HuH-7 (cell line): Measurements from ENCODE around the gene TTYH2.

Source experiments
- DNase-seq: peaks from one replicate; pipeline ENCODE4 v3.0.0; 2011; ENCODE audit warnings: low spot score

TTYH2 gene

DNA sequence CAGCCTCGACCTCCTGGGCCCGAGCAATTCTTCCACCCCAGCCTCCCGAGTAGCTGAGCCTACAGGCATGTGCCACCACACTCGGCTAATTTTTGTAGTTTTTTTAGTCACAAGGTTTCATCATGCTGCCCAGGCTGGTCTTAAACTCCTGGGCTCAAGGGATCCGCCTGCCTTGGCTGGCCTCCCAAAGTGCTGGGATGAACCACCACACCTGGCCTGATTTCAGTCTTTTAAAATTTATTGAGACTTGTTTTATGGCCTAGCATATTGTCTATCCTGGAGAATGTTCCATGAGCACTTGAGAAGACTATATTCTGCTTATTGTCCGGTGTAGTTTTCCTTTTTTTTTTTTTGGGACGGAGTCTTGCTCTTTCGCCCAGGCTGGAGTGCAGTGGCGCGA is 79.1 kb downstream of the TTYH2 start:
- DNase-seq: no peak

DNA sequence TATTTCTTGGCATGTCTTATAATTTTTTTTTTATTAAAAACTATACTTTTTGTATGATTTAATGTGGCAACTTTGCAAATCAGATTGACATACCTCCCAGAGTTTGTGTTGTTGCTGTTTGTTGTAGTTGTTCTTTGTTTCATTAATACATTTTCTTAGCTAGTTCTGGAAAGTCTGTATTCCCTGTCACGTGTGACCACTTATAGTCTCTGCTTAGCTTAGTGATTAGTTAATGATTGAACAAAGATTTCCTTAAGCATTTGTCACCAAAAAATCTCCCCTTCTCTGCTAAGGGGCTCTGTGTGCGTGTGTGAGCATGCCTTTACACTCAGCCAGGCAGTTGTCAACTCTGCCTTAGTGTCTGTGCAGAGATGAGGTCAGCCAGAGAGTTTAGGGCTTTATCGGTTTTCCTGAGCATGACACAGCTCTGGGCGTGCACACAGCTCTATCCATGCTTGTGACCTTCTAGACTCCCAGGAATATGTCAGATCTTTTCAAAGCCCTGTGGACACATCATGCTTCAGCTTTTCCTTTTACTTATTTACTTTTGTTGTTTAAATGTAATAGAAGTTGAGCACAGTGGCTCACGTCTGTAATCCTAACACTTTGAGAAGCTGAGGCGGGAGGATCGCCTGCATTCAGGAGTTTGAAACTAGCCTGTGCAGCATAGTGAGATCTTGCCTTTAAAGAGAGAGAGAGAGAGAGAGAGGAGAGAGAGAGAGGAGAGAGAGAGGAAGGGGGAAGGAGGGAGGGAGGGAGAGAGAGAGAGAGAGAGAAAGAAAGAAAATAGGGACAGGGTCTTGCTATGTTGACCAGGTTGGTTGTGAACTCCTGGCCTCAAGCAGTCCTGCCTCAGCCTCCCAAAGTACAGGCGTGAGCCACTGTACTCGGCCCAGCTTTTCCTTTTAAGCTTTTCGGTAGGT is 82.5 kb downstream of the TTYH2 start:
- DNase-seq: no peak

DNA sequence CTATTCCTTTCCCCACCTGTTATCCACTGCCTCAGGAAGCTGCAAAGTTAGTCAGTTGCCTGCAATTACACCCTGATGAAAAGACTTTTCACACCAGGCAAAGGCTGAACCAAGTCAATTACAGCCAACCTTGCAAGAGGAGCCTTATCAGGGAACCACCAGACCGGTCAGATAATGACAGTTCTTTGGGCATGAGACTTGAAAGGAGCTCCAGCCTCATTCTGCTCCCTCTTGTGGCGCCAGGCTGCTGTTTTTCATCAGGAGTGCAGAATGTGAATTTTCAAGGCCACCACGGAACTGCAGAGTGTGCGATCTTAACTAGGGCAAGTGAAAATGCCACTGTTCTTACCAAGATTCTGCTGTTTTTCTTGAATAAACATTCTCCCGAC is 83.2 kb downstream of the TTYH2 start:
- peak; percentile 46 for DNase-seq

DNA sequence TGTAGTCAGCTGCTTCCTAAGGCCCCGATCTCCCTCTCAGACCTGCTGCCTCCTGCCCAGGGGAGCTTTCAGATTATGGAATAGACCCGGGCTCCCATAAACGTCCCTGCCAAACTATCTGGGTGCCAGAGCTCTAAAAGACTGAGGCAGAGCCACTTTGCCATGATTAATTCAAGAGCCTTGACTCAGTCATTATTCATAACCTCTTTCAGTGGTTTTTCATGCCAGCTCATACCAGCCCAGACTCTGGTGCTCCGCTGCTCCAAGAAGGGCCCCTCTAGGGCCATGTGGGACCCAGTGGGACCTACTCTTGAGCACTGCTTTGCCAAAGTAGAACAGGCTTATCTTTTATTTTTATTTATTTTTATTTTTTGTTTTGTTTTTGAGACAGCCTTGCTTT is 84.6 kb downstream of the TTYH2 start:
- no peak for DNase-seq

DNA sequence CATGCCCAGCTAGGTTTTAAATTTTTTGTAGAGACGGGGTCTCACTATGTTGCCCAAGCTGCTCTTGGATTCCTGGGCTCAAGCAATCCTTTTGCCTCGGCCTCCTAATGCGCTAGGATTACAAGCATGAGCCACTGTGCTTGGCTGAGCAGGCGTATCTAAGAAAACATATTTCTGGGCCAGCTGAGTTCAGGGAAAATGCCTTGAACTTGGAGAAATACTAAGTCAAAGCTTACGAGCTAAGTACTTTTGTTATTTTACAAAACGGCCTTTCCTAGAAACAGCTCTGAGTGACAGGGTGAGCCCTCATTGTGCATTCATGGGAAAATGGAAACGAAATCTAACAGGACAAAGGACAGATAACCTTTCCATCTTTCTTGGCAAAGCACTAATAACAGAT is 85.4 kb downstream of the TTYH2 start:
- DNase-seq: no peak

DNA sequence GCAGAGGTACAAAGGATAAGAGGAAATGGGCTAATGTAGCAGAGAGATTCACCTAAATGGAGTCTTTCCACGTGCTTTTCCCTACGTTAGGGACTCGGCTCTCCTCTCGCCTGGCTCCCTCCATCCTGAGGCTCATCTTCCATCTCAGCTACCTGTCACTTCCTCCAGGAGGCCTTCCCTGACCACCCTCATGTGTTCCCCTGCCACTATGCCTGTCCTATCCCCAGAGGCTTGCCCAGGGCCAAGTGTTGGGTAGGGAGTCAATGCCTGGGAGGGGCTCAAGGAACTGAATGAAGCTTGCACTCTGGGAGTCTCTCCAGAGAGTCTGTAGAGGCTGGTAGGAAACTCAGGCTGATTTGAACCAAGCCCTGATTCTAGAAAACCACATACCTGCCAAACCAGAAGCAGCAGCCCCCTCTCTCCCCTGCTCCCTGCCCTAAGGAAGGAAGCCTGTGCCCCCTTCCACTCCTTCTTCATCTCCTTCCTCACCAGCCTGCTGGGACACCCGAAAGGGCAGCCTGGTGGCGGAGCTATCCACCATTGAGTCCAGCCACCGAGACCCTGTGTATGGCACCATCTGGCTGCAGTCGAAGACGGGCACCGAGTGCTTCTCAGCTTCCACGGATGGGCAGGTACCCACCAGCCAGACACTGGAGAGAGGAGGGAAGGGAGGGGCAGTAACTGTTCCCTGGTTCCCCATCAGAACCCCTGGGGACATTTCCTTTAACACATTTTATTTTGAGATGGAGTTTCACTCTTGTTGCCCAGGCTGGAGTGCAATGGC is 86.0 kb downstream of the TTYH2 start:
- no peak for DNase-seq

DNA sequence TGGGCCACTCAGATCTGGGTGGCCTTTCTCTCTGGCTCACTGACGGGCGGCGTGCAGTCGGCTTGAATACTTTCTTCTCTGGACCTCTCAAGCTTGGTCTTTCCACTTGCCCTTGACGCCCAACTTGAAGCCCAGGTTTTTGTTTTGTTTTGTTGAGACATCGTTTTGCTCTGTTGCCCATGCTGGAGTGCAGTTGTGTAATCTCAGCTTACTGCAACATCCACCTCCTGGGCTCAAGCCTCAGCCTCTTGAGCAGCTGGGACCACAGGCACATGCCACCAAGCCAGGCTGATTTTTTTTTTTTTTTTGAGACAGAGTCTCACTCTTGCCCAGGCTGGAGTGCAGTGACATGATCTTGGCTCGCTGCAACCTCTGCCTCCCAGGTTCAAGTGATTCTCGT is 89.9 kb downstream of the TTYH2 start:
- DNase-seq: no peak

DNA sequence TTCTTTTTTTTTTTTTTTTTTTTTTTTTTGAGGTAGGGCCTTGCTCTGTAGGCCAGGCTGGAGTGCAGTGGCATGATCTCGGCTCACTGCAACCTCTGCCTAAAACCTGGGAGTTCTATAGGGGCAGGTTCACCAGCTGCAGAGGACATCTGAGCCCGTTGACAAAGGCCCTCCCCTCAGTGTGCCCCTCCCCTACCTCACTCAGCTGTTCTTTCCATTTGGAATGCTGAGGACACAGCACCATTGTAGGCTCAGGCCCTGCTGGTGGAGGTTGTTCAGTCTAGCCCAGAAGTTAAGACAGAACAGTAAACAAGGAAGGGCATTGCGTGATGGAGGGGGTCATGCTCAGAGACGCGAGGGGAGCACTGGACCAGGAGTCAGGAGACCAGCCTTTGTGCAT is 90.8 kb downstream of the TTYH2 start:
- no peak for DNase-seq

DNA sequence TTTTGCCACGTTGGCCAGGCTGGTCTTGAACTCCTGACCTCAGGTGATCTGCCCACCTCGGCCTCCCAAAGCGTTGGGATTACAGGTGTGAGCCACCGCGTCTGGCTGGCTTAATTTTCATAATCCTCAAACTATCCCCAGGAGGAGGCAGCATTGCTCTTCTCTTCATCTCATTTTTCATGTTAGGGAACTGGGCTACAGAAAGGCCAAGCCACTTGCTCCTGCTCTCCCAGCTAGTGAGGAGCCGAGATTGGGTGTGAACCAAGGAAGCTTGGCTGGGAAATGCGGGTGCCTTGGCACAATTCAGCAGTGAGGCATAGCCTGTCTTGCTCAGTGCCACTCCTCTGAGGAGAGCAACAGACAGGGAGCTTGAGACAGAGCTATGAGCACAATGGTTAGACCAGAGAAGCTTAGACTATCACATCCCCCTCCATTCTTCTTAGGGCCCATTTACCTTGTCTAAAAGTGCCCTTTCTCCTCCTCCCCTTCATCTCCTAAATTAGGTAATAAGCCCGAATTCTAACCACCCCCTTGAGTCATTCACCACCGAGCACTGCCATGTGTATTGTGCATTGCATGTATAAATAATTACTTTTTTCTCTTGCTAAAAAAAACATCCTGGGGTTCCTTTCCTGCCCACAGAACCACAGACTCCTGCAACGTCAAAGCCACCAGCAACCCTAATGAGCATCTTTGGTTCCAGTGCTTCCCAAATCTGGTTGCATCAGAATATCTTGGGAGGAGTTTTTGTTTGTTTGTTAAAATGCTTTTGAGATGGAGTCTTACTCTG is 92.7 kb downstream of the TTYH2 start:
- no peak for DNase-seq

DNA sequence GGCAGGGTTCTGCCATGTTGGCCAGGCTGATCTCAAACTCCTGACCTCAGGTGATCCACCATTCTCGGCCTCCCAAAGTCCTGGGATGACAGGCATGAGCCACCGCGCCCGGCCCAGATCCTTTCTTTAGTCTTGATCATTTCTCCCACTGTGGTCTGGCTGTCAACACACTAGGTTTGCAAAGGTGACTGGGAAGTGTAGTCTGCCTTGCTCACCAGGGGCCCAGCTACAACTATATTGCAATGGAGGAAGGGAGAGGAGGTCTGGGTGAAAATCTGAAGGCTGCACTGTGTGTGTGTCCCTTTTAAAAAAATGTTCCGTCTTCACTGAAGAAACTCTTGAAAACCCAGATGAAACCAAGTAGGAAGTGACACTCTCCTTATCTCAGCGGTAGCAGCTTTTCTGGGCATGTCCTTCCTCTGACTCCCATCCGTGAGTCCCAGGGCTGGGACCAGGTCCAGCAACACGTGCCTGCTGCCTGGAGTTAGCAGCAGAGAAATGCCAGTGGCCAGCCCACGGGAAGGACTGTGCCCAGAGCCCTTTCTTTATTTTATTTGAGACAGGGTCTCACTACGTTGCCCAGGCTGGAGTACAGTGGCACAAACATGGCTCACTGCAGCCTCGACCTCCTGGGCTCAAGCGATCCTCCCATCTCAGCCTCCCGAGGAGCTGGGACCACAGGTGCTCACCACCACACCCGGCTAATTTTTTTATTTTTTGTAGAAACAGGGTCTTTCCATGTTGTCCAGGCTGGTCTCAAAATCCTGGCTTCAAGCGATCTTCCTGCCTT is 94.8 kb downstream of the TTYH2 start:
- no peak for DNase-seq

DNA sequence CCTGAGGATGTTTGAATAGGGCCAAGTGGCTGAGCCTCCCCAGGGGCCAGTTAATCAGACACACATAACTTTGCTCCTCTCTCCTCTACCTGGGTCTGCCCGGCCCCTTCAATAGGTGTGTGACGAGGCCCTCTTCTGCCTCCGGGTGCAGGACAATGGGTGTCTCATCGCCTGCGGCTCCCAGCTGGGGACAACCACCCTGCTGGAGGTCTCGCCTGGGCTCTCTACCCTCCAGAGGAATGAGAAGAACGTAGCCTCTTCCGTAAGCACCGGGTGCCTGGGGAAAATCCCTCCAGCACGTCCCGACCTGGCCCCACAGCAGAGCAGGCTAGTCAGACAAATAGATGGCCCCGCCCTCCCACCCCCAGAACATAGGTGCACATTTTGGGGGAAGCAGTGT is 96.5 kb downstream of the TTYH2 start:
- DNase-seq: no peak
